ENCODE results near the gene BICD1. TPM values are rescaled to one million over a fixed set of nuclear protein-coding genes. Genes with fewer than 3 reads are reported as not detected.

Gene BICD1
- total and polyA plus RNA-seq, 4 donors, result 0.46 to 3.4 (median 1.1) TPM

GRCh38 chr12:32400114-32400672, 293.5 kb downstream of the BICD1 start:
- Histone ChIP-seq H3K9me3 (ENCODE audit: control insufficient read depth in 4 of 4, low read length in 3 of 4) (no peaks in the 10 kb centered on the region), H3K4me1 (ENCODE audit: control insufficient read depth in 4 of 4, insufficient read depth in 4 of 4, low read length in 3 of 4) (peaks cover 2 to 28% (median 12%) of the 10 kb centered on the region in 4 donors), H3K4me3 (ENCODE audit: low read depth in 1 of 3, low read length in 3 of 3) (peak overlapping the region; percentile 76 to 98 (median 96)), H3K9ac (ENCODE audit: low read depth in 1 of 2, low read length in 2 of 2) (peak overlapping the region; percentile 10 to 72), H3K27ac (ENCODE audit: low read depth in 1 of 2, low read length in 2 of 2) (peak overlapping the region; percentile 22 to 73), H3K27me3 (ENCODE audit: control insufficient read depth in 4 of 4, insufficient read depth in 4 of 4, low read length in 3 of 4) (no peaks in the 10 kb centered on the region), H3K36me3 (ENCODE audit: control insufficient read depth in 4 of 4, insufficient read depth in 3 of 4, low read depth in 1 of 4, low read length in 3 of 4) (no peaks in the 10 kb centered on the region)
- WGBS, result 19% methylated on average over 15 of the region's 15 CpGs
- no peak for DNase-seq (ENCODE audit: low spot score)
- TF ChIP-seq RXRA (IDR thresholded peaks at IDR 0.05) (no peak), NR2F2 (IDR thresholded peaks at IDR 0.05) (no peak), ATF3 (IDR thresholded peaks at IDR 0.05) (no peak), HNF4A (conservative IDR thresholded peaks at IDR 0.05) (no peak), FOXA1 (IDR thresholded peaks at IDR 0.05) (no peak), EGR1 (IDR thresholded peaks at IDR 0.05; ENCODE audit: low read depth in 2 of 2) (no peak), MAX (IDR thresholded peaks at IDR 0.05) (no peak), FOXA2 (IDR thresholded peaks at IDR 0.05) (no peak), HNF4G (IDR thresholded peaks at IDR 0.05) (no peak), SP1 (IDR thresholded peaks at IDR 0.05) (no peak), JUND (IDR thresholded peaks at IDR 0.05) (no peak), YY1 (IDR thresholded peaks at IDR 0.05) (no peak), GABPA (IDR thresholded peaks at IDR 0.05 in 1 of 2, conservative IDR thresholded peaks at IDR 0.05 in 1 of 2) (no peak), ZBTB33 (IDR thresholded peaks at IDR 0.05) (no peak), RAD21 (IDR thresholded peaks at IDR 0.05) (no peak), TAF1 (conservative IDR thresholded peaks at IDR 0.05) (no peak)
- TF ChIP-seq, protein P1, sequence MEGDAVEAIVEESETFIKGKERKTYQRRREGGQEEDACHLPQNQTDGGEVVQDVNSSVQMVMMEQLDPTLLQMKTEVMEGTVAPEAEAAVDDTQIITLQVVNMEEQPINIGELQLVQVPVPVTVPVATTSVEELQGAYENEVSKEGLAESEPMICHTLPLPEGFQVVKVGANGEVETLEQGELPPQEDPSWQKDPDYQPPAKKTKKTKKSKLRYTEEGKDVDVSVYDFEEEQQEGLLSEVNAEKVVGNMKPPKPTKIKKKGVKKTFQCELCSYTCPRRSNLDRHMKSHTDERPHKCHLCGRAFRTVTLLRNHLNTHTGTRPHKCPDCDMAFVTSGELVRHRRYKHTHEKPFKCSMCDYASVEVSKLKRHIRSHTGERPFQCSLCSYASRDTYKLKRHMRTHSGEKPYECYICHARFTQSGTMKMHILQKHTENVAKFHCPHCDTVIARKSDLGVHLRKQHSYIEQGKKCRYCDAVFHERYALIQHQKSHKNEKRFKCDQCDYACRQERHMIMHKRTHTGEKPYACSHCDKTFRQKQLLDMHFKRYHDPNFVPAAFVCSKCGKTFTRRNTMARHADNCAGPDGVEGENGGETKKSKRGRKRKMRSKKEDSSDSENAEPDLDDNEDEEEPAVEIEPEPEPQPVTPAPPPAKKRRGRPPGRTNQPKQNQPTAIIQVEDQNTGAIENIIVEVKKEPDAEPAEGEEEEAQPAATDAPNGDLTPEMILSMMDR (IDR thresholded peaks at IDR 0.05; ENCODE audit: low read depth, low read length, missing input control), result no peak
- TF ChIP-seq, protein P2, sequence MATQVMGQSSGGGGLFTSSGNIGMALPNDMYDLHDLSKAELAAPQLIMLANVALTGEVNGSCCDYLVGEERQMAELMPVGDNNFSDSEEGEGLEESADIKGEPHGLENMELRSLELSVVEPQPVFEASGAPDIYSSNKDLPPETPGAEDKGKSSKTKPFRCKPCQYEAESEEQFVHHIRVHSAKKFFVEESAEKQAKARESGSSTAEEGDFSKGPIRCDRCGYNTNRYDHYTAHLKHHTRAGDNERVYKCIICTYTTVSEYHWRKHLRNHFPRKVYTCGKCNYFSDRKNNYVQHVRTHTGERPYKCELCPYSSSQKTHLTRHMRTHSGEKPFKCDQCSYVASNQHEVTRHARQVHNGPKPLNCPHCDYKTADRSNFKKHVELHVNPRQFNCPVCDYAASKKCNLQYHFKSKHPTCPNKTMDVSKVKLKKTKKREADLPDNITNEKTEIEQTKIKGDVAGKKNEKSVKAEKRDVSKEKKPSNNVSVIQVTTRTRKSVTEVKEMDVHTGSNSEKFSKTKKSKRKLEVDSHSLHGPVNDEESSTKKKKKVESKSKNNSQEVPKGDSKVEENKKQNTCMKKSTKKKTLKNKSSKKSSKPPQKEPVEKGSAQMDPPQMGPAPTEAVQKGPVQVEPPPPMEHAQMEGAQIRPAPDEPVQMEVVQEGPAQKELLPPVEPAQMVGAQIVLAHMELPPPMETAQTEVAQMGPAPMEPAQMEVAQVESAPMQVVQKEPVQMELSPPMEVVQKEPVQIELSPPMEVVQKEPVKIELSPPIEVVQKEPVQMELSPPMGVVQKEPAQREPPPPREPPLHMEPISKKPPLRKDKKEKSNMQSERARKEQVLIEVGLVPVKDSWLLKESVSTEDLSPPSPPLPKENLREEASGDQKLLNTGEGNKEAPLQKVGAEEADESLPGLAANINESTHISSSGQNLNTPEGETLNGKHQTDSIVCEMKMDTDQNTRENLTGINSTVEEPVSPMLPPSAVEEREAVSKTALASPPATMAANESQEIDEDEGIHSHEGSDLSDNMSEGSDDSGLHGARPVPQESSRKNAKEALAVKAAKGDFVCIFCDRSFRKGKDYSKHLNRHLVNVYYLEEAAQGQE (IDR thresholded peaks at IDR 0.05), result no peak
